Articular chondrocyte of knee joint (primary cell): ENCODE results near the gene C14orf39. TPM values are rescaled to one million over a fixed set of nuclear protein-coding genes. Genes with fewer than 3 reads are reported as not detected.

Source experiments
- total RNA-seq: library from RNA; depleted of rRNA; stranded (reverse); fragments of >200 nt; gene quantifications from 2 replicates; pipeline ENCODE4 v1.2.3, GENCODE V29; 2012

The C14orf39 gene
- 0.86 and 1.4 TPM in 2 replicates for total RNA-seq

GRCh38 chr14:60485598-60486251 lies at the start of gene C14orf39:
Gene C14orf39 (minus strand): TSS chr14:60486063. CDS start chr14:60485078, 985 bp downstream.

GRCh38 chr14:60508707-60509437 lies 23.0 kb upstream of the C14orf39 start, which contains the start of gene SIX6:
Gene SIX6 (plus strand): TSS chr14:60509146. CDS start chr14:60509399, 253 bp downstream.

Other genes starting within 250 kb of the C14orf39 start
- 34.7 and 34.8 TPM in 2 replicates for gene PPM1A, start 236.8 kb downstream of the C14orf39 start, total RNA-seq
- gene SIX6, start 23.1 kb upstream of the C14orf39 start, total RNA-seq = not detected in 2 replicates
- 63.4 and 95.4 TPM in 2 replicates for gene SIX1, start 163.4 kb upstream of the C14orf39 start, total RNA-seq
- 27.2 and 42.6 TPM in 2 replicates for gene SIX4, start 238.3 kb upstream of the C14orf39 start, total RNA-seq
- gene MNAT1, start 248.7 kb upstream of the C14orf39 start, total RNA-seq = 65.2 and 87.8 TPM in 2 replicates